Loucy (cell line): ENCODE results near the gene WWOX.

Experiments used
- CTCF ChIP-seq: fragments of 200-600 bp; sonication (generic); conservative IDR thresholded peaks from 2 replicates; pipeline ENCODE4 v1.5.1; 2014; ENCODE audit warnings: mild to moderate bottlenecking, antibody characterized with exemption, low read length
- EZH2phosphoT487 ChIP-seq: fragments of 200-600 bp; IDR thresholded peaks from 2 replicates; pipeline ENCODE4 v1.6.1; 2018; ENCODE audit warnings: antibody characterized with exemption, mild to moderate bottlenecking, moderate library complexity, borderline replicate concordance

- no peak for TF ChIP-seq CTCF
- TF ChIP-seq EZH2phosphoT487 = no peak
Observed at GRCh38 chr16:78655331-78656113, 556.1 kb downstream of the WWOX start.
